Breast epithelium (tissue), 4 donors: Measurements from ENCODE around the gene SEMA3G. TPM values are rescaled to one million over a fixed set of nuclear protein-coding genes. Genes with fewer than 3 reads are reported as not detected.

ENCODE experiments used
- DNase-seq, 2 donors: peaks; one replicate each; pipeline ENCODE4 v3.0.0-alpha.2; 2019; ENCODE audit warnings: low spot score in 2 of 2
- H3K27ac ChIP-seq, 2 donors: fragments of 200-600 bp; sonication (generic) in 1 of 2; one replicate each; pipeline ENCODE4 v1.5.1; 2016 to 2019; ENCODE audit warnings: mild to moderate bottlenecking in 1 of 2
- H3K27me3 ChIP-seq, 2 donors: fragments of 200-600 bp; sonication (generic) in 1 of 2; one replicate each; pipeline versions ENCODE4 v1.5.1 to v1.6.0; 2017 to 2019; ENCODE audit warnings: control low read depth in 1 of 2, mild to moderate bottlenecking in 1 of 2
- H3K36me3 ChIP-seq: fragments of 200-600 bp; one replicate; pipeline ENCODE4 v1.5.1; 2019
- H3K4me1 ChIP-seq, 2 donors: fragments of 200-600 bp; sonication (generic); one replicate each; pipeline ENCODE4 v1.5.1; 2016 to 2019; ENCODE audit warnings: control low read depth in 1 of 2
- H3K4me3 ChIP-seq, 3 donors: fragments of 200-600 bp; sonication (generic); 1 replicate in 2 of 3; 2 replicates in 1 of 3; pipeline ENCODE4 v1.5.1; 2016 to 2019; ENCODE audit warnings: mild to moderate bottlenecking in 3 of 3, moderate library complexity in 2 of 3
- H3K9me3 ChIP-seq, 2 donors: fragments of 200-600 bp; sonication (generic) in 1 of 2; one replicate each; pipeline ENCODE4 v1.5.1; 2016 to 2019; ENCODE audit warnings: control low read depth in 1 of 2
- CTCF ChIP-seq, 3 donors: fragments of 450-650 bp; IDR thresholded peaks; one replicate each; pipeline ENCODE4 v1.5.1; 2016 to 2017; ENCODE audit warnings: antibody characterized with exemption in 3 of 3, mild to moderate bottlenecking in 3 of 3, moderate library complexity in 3 of 3
- POLR2A ChIP-seq: fragments of 450-650 bp; IDR thresholded peaks from one replicate; pipeline ENCODE4 v1.6.1; 2016; ENCODE audit warnings: antibody characterized with exemption, mild to moderate bottlenecking, moderate library complexity
- POLR2AphosphoS5 ChIP-seq, 3 donors: sonication (generic); formaldehyde crosslinking; IDR thresholded peaks; one replicate each; pipeline ENCODE4 v1.6.1; 2017; ENCODE audit warnings: antibody characterized with exemption in 3 of 3
- intact Hi-C: fragments of 100-400 bp; cut with DNase I; formaldehyde crosslinking; loops from one replicate; pipeline ENCODE4 v1.15.1; 2023; ENCODE audit warnings: low total_unique reads
- total RNA-seq, 3 donors: library from RNA; depleted of rRNA; stranded (reverse); fragments of >200 nt; gene quantifications; one replicate each; pipeline ENCODE4 v1.1.0, GENCODE V29; 2016

The SEMA3G gene
- total RNA-seq, 3 donors from 2014 or later: 12.3 to 255 (median 70.1) TPM

- TF ChIP-seq CTCF (IDR thresholded peaks at IDR 0.05) (no peak), POLR2AphosphoS5 (IDR thresholded peaks at IDR 0.05) (no peak), POLR2A (no peak)
- peak overlapping the region; percentile 94 to 96 for H3K27ac ChIP-seq
- intact Hi-C loops: no loop called here
Observed at GRCh38 chr3:52454938-52455282, 10.0 kb upstream of the SEMA3G start.

GRCh38 chr3:52454250-52454937, 9.5 kb upstream of the SEMA3G start:
- intact Hi-C loops: no loop called here
- TF ChIP-seq POLR2A: no peak
- no peak for TF ChIP-seq CTCF (IDR thresholded peaks at IDR 0.05)
- no peak for TF ChIP-seq POLR2AphosphoS5 (IDR thresholded peaks at IDR 0.05)

More at GRCh38 chr3:52454938-52455282, 10.0 kb upstream of the SEMA3G start:
- Histone ChIP-seq H3K4me1 (peaks cover 0 to 20% of the 10 kb centered on the region in 2 donors), H3K9me3 (no peaks in the 10 kb centered on the region), H3K36me3 (no peaks in the 10 kb centered on the region), H3K4me3 (peak overlapping the region; percentile 92 to 97 (median 93)), H3K27me3 (no peaks in the 10 kb centered on the region)
- DNase-seq: no peak

GRCh38 chr3:52453496-52454249, 8.8 kb upstream of the SEMA3G start, which contains the start of gene TNNC1:
TNNC1 (minus strand) TSS chr3:52454041; CDS start chr3:52454015, 26 bp downstream.
- TF ChIP-seq POLR2A (no peak), CTCF (IDR thresholded peaks at IDR 0.05) (no peak)
- H3K4me3 ChIP-seq: peak within 1 kb of the TSS; percentile 92 to 97 (median 93)
- peak within 1 kb of the TSS; percentile 94 to 96 for H3K27ac ChIP-seq
- H3K9me3 ChIP-seq: no peaks in the 10 kb centered on the region
- no peaks in the 10 kb centered on the region for H3K27me3 ChIP-seq
- peaks cover 0 to 20% of the 10 kb centered on the region in 2 donors for H3K4me1 ChIP-seq
- intact Hi-C loops: no loop called here
- H3K36me3 ChIP-seq: no peaks in the 10 kb centered on the region
- DNase-seq: no peak

More at GRCh38 chr3:52454250-52454937, 9.5 kb upstream of the SEMA3G start:
- DNase-seq: peak in 1 of 2 donors; percentile 37
- Histone ChIP-seq H3K27me3 (no peaks in the 10 kb centered on the region), H3K4me1 (peaks cover 0 to 20% of the 10 kb centered on the region in 2 donors), H3K9me3 (no peaks in the 10 kb centered on the region), H3K36me3 (no peaks in the 10 kb centered on the region), H3K4me3 (peak overlapping the region; percentile 92 to 97 (median 93)), H3K27ac (peak overlapping the region; percentile 94 to 96)

GRCh38 chr3:52452570-52453221, 7.8 kb upstream of the SEMA3G start:
- Histone ChIP-seq H3K4me1 (peaks cover 0 to 20% of the 10 kb centered on the region in 2 donors), H3K4me3 (no peak overlapping the region), H3K27ac (no peak overlapping the region), H3K27me3 (no peaks in the 10 kb centered on the region), H3K9me3 (no peaks in the 10 kb centered on the region), H3K36me3 (no peaks in the 10 kb centered on the region)
- intact Hi-C loops: no loop called here
- TF ChIP-seq CTCF (IDR thresholded peaks at IDR 0.05): no peak
- TF ChIP-seq POLR2AphosphoS5 (IDR thresholded peaks at IDR 0.05): no peak
- TF ChIP-seq POLR2A: no peak
- no peak for DNase-seq
